DND-41 (cell line): Measurements from ENCODE around the gene ATF2.

Experiments
- EZH2 ChIP-seq: IDR thresholded peaks from 3 replicates; pipeline ENCODE4 v1.6.1; 2012; ENCODE audit warnings: borderline replicate concordance, low read depth, mild to moderate bottlenecking, moderate library complexity, low read length, inconsistent platforms; ENCODE audit not compliant: severe bottlenecking
- TF ChIP-seq, protein P1 (sequence below): IDR thresholded peaks from 2 replicates; pipeline ENCODE4 v1.5.1; 2012; ENCODE audit warnings: borderline replicate concordance, low read length, moderate library complexity, mild to moderate bottlenecking; ENCODE audit not compliant: poor library complexity, severe bottlenecking; ENCODE audit errors: extremely low read depth

DNA sequence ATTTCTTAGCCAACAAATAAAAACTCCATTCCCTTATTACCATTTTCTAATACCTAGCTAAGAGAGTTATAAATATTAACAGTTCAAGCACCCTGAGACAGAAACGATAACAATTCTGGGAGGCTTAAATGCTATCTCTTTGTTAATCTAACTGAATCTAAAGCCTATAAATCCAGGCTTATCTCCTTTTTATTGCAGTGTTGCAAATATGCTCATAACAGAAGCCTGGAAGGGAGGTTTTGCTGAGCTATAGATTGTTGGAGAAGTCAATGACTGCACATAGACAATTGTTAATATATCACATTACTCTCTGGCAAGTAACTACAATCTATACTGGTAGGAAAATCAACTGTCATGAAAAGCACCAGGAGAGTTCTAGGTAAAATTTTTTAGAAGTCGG, 30.2 kb downstream of the ATF2 start:
- no peak for TF ChIP-seq EZH2
- TF ChIP-seq, protein P1, sequence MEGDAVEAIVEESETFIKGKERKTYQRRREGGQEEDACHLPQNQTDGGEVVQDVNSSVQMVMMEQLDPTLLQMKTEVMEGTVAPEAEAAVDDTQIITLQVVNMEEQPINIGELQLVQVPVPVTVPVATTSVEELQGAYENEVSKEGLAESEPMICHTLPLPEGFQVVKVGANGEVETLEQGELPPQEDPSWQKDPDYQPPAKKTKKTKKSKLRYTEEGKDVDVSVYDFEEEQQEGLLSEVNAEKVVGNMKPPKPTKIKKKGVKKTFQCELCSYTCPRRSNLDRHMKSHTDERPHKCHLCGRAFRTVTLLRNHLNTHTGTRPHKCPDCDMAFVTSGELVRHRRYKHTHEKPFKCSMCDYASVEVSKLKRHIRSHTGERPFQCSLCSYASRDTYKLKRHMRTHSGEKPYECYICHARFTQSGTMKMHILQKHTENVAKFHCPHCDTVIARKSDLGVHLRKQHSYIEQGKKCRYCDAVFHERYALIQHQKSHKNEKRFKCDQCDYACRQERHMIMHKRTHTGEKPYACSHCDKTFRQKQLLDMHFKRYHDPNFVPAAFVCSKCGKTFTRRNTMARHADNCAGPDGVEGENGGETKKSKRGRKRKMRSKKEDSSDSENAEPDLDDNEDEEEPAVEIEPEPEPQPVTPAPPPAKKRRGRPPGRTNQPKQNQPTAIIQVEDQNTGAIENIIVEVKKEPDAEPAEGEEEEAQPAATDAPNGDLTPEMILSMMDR = no peak
